CD4-positive, alpha-beta T cell treated with Interleukin-2 at 100 ng/mL for 4 hours (primary cell): ENCODE results near the gene DGKD.
A peak's percentile ranks its signal among the peaks of the same experiment; 100 is the strongest.
"Not testable (repeated sequence)": the region's sequence is repeated elsewhere in the genome, so short reads cannot be mapped to it uniquely, and the experiment has no call there.

Experiments
- DNase-seq: peaks from one replicate; pipeline ENCODE4 v3.0.0-alpha.2; 2020; ENCODE audit warnings: low spot score

The DGKD gene

DNA sequence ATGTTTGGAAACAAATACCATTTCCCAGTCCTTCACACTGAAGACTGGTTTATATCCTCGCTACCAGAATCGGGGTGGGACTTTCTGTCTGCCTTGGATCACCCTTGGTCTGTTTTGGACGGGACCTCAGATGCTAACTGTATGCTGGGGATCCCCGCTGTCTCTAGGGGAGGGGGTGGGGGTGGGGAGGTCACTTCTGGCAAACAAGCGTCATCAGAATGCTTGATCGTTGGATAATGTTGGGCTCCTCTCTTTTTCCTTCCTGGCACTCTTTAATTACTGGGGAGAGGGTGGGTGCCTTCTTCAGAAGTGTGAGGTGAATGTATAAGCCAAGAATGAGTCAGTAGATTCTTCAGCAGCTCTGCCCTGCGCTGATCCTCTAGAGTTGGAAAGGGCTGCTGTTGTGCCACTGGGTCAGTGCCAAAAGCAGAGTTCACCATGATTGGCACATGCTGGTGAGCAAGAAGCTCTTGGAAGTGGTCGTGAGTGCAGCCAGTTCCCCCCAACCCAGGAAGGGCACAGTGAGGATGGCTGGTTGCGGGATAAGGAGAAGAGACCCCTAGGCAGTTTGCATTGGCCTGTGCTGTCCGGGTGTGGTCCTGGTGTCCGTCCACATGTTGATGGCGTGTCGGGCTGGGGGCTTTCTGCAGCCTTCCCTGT is 32.2 kb downstream of the DGKD start:
- no peak for DNase-seq

DNA sequence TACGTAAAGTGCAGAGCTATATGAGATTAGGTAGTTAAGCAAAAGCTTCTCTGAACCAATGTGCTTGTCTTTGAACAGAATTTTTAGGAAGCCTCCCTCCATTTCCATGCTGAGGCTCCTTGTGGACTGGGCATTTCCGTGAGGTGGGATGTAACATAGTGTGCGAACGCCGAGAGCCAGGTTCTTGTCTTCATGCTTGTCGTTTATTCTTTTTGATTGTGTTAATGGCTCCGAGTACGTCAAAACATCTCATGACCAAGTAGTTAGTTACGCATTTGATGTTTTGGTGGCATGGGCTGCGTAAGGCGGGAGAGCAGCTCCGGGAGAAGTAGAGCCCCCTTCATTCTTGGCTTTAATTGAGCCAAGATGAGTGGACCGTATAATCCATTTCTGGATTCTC is 32.9 kb downstream of the DGKD start:
- DNase-seq: no peak

DNA sequence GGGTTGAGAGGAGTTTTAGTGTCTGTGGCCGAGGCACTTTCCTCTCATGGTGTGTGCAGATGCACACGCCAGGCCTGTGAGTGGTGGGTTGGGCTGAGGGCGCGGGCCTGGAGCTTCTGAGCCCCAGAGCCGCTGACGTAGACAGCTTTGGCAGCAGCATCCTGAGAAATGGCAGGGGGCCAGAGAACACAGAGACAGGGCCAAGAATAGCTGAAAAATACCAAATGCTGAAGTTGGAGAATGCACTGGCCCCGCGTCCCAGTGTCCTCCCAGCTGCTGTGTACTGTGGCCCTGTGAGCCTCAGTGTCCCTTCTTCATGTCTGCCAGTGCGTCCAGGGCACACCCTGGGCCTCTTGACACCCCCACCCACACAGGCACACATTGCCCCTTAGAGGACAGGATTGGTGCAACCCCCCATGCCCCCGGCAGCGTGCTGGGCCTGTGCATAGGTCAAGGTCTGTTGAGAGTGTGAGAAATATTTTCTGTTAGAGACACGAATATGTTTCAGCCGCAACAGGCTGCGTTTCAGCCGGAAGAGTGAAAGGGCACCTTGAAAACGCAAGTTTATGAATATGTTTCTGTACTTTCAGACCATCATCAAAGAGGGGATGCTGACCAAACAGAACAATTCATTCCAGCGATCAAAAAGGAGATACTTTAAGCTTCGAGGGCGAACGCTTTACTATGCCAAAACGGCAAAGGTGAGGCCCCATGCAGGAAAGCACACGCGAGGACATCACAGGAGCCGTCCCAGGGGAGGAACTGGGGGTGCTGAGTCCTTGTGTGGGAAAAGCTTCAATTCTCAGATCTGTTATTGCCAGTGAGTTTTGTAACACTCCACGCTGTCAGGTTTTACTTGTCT is 33.6 kb downstream of the DGKD start:
- DNase-seq: no peak

DNA sequence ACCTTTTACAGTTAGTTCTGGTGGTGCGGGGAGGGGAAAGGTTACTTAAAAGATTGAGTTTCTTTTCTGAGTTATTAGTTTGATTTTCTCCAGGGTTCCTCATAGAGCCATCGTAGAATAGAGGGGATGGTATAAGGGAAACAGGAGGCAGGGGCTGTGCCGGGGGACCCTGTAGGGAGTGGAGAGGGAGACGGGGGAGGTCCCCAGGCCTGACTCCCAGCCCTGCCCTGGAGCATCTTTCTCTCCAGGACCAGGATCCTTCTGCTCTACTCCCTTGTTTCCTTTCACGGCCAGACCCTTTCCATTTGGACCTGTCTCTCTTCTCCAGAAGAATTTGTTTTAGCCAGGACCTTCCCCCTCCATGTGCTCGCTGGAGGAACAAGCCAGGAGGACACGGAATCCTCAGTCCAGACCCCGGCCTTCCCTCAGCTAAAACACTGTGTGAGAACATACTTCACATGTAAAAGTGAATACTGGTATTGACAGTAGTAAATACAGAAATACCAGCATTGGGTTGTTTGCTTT is 35.4 kb downstream of the DGKD start:
- no peak for DNase-seq

DNA sequence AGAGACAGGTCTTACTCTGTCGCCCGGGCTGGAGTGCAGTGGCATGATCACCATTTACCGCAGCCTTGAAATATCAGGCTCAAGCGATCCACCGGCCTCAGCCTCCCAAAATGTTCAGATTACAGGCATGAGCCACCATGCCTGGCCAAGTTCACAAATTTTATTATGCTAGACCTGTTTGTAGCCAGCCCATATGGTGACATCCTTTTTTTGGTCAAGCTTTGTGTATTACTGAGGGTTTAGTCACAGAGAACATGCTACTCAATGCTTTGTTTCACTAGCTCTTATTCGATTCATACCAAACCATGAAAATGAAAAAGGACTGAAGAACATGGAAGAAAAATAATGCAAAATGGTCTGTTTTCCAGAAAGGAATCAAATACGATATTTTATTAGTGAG is 41.4 kb downstream of the DGKD start:
- DNase-seq: no peak

DNA sequence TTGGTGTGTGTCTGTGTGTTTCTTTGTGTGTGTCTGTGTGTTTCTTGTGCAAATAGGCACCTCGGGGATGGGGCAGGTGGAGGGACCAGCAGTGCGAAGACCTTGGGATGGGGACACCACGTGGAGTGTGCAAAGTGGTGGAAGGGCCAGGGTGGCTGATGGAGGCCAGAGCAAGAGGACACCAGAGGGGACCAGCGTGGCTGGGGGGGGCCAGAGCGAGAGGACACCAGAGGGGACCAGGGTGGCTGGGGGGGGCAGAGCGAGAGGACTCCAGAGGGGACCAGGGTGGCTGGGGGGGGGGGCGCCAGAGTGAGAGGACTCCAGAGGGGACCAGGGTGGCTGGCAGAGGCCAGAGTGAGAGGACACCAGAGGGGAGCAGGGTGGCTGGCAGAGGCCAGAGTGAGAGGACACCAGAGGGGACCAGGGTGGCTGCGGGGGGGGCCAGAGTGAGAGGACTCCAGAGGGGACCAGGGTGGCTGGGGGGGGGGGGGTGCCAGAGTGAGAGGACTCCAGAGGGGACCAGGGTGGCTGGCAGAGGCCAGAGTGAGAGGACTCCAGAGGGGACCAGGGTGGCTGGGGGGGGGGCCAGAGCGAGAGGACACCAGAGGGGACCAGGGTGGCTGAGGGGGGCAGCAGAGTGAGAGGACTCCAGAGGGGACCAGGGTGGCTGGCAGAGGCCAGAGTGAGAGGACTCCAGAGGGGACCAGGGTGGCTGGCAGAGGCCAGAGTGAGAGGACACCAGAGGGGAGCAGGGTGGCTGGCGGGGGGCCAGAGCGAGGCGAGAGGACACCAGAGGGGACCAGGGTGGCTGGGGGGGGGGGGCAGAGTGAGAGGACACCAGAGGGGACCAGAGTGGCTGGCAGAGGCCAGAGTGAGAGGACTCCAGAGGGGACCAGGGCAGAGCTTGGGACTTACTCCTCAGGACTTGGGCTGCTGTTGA is 42.7 kb downstream of the DGKD start:
- DNase-seq: not testable (repeated sequence)

DNA sequence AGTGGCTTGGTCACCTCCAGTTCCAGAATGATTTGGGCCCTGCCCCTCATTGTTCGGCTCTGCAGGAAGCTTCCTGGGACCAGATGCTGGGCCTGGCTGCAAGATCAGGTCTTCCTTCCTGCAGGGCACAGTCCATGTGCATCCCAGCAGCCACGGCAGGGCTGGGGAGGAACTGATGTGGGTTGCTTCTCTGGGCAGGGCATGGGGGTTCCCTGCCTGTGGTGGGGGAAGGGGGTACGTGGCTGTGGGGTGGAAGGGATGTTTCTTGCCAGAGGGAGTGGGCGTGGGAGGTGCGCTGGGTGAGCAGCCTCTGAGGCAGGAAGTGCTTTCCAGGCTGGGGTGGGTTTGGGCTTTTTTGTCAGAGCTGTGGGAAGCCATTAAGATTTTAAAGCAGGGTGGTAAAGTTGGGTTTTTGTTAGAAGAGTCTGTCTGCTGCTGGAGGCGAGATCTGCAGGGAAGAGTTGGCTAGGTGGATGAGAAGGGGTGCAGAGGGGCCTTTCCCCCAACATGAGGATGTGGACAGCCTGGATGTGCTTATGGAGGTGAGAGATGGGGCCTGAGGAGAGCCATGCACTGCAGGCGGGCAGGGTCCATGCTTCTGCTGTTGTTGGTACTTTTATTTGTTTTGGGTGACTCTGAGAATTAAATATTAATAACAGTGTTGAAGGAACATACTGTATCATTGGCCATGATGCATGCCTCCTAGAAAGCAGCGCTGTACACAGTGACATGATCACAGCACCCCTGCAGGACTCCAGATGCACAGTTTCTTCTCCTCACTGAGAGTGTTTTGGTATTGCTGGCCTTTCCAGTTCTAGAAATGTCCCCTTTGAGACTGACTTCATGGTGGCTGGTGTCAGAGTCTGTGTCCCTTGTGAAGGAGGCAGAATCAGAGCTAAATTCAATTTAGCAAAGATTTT is 45.3 kb downstream of the DGKD start:
- DNase-seq: peak; percentile 20

DNA sequence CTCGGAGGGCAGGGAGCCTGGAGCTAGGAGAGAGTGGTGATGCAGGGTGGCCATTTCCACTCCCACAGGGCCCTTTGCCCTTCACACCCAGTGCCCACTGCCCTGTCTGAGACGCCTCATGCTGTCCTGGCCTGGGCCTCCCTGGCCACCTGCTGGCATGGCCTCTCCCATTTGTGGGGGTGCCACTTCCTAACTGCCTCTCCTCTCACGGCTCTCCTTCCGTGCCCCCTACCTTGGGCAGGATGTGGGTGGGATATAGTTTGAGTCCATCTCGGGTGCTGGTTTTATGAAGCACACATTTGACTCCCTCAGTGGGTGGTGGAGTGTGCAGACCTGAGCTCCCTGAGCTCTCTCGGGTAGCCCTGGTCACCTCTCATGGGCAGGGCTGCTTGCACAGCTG is 46.0 kb downstream of the DGKD start:
- no peak for DNase-seq

DNA sequence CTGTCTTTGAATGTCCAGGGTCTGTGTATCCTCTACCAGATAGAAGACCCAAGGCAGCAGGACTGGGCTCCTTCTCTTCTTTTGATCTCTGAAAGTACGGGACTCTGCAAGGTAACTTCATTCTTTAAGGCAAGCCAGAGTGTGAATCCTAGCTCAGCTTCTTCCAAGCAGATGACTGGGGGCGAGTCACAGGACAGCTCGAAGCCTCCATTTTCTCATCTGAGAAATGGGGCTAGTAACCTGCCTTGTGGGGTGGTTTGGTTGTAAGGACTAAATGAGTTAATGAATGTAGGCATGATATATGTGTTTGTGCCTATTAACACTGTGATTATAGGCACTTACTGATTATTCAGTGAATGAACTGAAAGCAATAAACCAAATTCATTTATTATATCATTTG is 46.7 kb downstream of the DGKD start:
- DNase-seq: no peak

DNA sequence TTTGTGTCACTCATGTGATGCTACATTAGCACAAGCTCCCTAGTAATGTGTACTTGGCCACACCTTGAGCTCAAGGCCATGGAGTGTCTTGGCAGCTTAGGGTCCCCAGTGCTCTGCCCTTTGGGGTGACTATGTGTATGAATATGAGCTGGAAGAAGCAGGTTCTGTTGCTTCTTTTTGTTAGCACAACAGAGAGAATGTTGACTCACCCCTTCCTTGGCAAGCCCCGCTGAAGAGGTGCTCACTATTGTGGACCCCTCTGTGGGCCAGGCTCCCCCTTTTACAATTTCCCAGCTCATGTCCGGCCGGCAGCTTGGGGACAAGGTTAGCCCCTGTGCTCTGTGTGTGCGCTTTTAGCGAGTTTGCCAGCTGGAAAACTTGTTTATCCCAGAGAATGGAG is 48.1 kb downstream of the DGKD start:
- no peak for DNase-seq

DNA sequence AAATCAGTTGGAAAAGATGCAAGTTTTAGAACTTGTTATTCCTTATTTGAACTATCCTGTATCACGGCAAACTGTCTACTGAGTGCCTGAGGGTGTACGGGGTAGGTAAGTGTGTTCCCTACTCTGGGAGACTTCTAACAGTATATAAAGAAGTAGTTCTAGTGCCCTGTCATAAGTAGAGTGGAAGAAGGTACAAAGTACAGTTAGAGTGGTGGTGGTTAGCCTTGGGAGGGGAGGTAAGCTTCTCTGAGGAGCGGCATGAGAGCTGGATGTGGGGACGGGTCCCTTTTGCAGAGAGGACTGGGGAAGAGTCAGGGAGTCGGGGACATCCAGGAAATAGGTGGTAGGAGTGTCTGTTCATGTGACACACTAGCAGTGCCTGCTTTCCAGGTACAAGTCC is 48.5 kb downstream of the DGKD start:
- DNase-seq: no peak

DNA sequence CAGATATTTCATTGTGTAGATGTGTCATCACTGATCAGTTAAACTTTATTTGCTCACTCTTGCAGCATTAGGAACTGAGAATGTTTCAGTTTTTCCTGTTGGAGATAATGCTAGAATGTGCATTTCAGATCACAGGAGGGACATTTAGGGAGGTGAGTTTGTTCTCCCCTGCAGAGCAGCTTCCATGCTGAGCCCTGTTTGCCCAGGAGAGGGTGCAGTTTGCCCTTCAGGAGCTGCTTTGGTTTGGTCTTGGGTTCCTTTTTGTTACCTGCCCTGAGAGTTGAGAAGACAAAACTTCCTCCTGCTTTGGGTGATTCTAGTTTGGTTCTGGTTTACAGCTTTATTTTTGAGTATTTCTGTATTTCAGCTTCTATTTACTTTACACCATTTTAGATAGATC is 49.9 kb downstream of the DGKD start:
- DNase-seq: peak; percentile 81

DNA sequence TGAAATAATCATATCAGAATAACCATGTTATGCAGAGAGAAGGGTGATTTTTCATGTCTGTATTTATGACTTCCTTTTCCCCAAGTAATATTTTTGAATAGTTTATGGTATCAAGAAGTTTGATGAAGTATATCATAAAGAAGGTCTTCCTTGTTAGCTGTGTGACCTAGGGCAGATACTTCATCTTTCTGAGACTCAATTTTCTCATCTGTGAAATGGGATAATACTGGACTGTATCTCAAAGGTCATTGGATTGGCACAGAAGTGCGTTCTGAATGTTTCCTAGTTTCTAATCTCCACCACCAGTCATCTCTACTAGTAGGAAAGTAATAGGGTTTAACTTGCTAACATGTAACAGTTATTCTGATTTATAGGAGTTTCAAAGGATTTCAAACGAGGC is 52.6 kb downstream of the DGKD start:
- DNase-seq: no peak

DNA sequence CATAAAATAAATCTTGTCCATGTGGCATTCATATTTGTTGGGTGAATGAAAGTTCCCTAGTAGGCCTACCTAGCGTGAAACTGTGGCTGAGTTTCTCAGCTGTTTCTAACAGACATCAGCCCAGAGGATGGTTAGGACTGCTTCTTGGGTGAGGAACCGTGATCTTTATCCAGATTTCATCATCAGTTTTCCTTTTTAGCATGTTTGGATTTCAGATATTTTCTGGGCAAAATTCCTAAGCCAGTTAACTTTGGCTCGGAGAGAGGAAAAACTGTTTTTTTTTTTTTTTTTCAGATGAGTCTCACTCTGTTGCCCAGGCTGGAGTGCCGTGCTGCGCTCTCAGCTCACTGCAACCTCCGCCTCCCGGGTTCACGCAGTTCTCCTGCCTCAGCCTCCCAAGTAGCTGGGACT is 53.5 kb downstream of the DGKD start:
- no peak for DNase-seq

DNA sequence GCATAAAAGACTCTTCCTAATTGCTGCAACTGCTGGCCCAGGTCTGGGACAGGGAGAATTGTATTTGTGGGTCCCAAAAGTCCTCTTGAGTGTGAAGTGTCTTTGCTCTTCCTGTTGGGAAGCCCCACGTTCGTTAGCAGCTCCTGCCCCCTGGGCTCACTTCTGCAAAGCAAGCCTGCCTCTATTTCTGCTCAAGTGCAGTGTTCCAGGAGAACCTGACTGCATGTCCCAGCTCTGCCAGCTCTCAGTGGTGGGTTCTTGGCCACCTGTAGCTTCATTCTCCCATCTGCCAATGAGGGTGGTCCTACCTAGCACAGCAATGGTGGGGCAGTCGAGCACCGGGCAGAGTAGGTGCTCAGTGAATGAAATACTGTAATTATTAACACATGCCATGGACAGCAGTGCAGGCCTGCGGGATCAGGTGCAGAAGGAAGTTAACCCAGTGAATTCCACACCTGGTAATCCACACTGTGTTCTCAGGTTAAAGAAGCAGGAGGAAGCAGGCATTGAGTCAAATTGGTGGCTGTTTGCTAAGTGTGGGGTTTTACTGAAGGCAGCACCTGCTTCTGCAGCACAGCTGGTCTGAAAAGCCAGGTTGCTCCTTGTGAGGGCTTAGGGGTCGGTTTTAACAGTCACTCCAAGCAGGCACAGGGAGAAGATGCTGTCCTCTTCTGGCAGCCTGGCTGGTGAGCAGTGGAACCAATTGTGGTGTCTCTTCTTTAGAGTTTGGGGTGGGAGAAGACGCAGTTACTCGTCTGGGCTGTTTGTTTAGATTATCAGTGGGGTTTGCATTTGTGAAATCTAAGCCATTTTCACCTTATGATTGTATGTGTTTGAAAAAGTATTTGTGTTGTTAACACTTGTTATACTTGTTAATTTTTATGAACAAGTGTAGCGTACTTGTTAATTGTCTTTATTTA is 54.3 kb downstream of the DGKD start:
- DNase-seq: no peak

DNA sequence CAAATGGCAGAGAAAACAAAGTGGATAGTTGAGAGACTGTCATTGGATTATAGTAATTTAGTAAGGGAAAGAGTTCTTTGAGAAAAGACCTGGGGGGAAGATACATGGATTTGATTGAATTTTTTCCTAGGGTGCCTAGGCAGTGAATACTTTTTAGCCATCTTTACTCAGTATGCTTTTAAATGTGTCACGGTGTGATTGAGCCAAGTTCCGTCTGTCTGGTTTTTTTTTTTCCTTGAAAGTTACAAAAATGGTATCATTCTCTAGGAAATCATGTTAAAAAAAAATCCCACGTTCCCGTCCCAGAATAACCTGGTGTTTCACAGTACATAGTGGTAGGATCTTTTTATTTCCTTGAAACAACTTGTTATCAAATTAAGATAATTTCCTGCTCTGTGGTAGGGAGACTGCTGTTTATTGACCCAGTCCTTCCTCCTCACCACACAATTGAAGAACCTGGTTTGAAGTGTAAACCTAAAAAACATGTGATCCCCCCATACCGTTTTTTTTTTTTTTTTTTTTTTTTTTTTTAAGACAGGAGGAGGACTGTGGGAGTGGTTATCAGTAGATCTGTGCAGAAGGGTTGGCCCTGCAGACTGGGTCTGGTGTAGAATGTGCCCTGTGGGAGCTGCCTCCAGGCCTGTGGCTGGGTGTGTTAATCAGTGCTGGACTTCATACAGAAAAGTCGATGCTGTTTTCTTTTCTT is 55.1 kb downstream of the DGKD start:
- peak; percentile 83 for DNase-seq

DNA sequence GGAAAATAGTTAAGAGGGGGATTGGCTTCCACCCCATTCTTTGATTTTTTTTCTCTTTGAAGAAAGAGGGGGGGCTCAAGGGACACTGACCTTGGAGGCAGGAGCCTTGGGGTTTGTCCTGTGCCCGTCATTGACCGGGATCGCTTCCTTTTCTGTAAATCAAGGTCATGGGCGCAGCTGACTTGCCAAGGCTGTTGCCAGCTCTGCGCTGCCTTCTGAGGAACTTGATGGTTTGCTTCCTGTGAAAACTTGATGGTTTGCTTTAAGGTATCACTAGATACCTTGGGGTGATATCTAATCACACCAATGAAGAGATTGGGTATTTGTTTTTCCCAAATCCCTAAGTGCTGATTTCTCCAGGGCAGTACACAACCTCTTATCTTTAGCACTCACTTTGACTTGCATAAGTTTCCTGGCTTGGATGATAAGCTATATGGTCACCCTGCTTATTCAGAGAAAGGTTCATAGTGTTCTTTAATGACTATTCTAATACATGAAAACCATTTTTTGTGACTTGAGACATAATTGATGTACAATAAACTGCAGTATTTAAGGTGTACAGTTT is 56.0 kb downstream of the DGKD start:
- no peak for DNase-seq

DNA sequence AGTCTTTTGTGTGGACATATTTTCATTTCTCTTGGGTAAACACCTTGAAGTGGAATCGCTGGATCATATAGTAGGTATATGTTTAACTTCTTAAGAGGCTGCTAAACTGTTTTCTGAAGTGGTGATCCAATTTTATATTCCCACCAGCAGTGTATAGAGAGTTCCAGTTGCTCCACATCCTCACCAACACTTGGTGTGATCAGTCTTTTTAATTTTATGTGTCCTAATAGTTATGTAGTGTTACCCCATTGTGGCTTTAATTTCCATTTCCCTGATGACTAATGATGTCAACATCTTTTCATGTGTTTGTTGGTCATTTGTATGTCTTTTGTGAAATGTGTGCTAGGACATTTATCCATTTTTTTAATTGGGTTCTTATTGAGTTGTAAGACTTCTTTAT is 56.9 kb downstream of the DGKD start:
- no peak for DNase-seq

DNA sequence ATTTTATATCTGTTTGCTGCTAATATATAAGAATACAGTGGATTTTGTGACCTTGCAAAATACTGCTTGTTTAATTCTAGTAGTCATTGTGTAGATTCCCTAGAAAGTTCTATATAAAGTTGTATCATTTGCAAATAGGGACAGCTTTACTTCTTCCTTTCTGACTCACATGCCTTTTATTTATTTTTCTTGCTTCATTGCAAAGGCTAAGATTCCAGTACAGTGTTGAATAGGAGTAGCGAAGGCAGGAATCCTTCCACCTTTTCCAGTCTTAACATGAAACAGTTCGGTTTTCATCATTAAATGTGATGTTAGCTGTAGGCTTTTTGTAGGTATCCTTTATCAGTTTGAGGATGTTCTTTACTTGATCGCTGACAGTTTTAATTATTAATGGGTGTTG is 58.1 kb downstream of the DGKD start:
- DNase-seq: no peak
